SU-DHL-6 (cell line): ENCODE data around the gene ELMO1.

Source experiments
- H2AFZ ChIP-seq: fragments of 200-600 bp; sonication (generic); 2 replicates; pipeline ENCODE4 v1.6.1; 2014; ENCODE audit warnings: low read depth, mild to moderate bottlenecking, moderate library complexity, mixed read lengths, antibody characterized with exemption, low read length; ENCODE audit not compliant: severe bottlenecking
- H3F3A ChIP-seq: fragments of 200-600 bp; shearing (Covaris generic); 2 replicates; pipeline ENCODE4 v1.6.0; 2016; ENCODE audit warnings: antibody characterized with exemption, mild to moderate bottlenecking; ENCODE audit not compliant: insufficient read depth
- H3K27ac ChIP-seq: fragments of 200-600 bp; sonication (generic); 2 replicates; pipeline ENCODE4 v1.5.1; 2016; ENCODE audit warnings: low read depth, mild to moderate bottlenecking, low read length, moderate library complexity, mixed read lengths
- H3K27me3 ChIP-seq: fragments of 200-600 bp; sonication (generic), shearing (Covaris generic); 2 replicates; pipeline ENCODE4 v1.6.0; 2014; ENCODE audit warnings: mild to moderate bottlenecking, low read length
- H3K36me3 ChIP-seq: fragments of 200-600 bp; sonication (generic); 2 replicates; pipeline ENCODE4 v1.6.1; 2014; ENCODE audit warnings: mild to moderate bottlenecking, low read length, mixed read lengths
- H3K4me2 ChIP-seq: fragments of 300-600, 200-600 bp; shearing (Covaris generic), sonication (generic); 2 replicates; pipeline ENCODE4 v1.6.0; 2014; ENCODE audit warnings: low read length, low read depth, mild to moderate bottlenecking; ENCODE audit not compliant: poor library complexity, severe bottlenecking
- H3K4me3 ChIP-seq: fragments of 200-600 bp; sonication (generic); 2 replicates; pipeline ENCODE4 v1.5.1; 2014; ENCODE audit warnings: antibody characterized with exemption, low read length, mild to moderate bottlenecking, mixed read lengths; ENCODE audit not compliant: insufficient read depth, poor library complexity, severe bottlenecking
- H3K79me2 ChIP-seq: fragments of 200-600 bp; sonication (generic); 2 replicates; pipeline ENCODE4 v1.6.1; 2014; ENCODE audit warnings: mild to moderate bottlenecking, low read length, moderate library complexity; ENCODE audit not compliant: insufficient read depth
- H3K9ac ChIP-seq: fragments of 200-600 bp; sonication (generic); 2 replicates; pipeline ENCODE4 v1.7.0; 2014; ENCODE audit warnings: mild to moderate bottlenecking, low read length
- H3K9me2 ChIP-seq: fragments of 200-600 bp; sonication (generic); replicated peaks from 2 replicates; pipeline ENCODE4 v1.6.1; 2014; ENCODE audit warnings: low read length; ENCODE audit not compliant: insufficient read depth
- H3K9me3 ChIP-seq: fragments of 200-600 bp; sonication (generic); 2 replicates; pipeline ENCODE4 v1.6.1; 2014; ENCODE audit warnings: low read length, mixed read lengths; ENCODE audit not compliant: insufficient read depth
- H4K20me1 ChIP-seq: fragments of 200-600 bp; sonication (generic); 2 replicates; pipeline ENCODE4 v1.6.1; 2014; ENCODE audit warnings: low read depth, mild to moderate bottlenecking, antibody characterized with exemption, low read length, moderate library complexity, mixed read lengths
- EZH2phosphoT487 ChIP-seq: fragments of 200-600 bp; sonication (generic), shearing (Covaris generic); conservative IDR thresholded peaks from 2 replicates; pipeline ENCODE4 v1.6.1; 2018; ENCODE audit warnings: mild to moderate bottlenecking, antibody characterized with exemption, low read length, moderate library complexity, mixed read lengths
- TF ChIP-seq, protein P1 (sequence below): fragments of 200-600 bp; sonication (generic); IDR thresholded peaks from one replicate; pipeline ENCODE4 v1.5.1; 2017; ENCODE audit warnings: antibody characterized with exemption, mild to moderate bottlenecking, low read length, moderate library complexity; ENCODE audit not compliant: insufficient read depth, poor library complexity, severe bottlenecking

Gene ELMO1

DNA sequence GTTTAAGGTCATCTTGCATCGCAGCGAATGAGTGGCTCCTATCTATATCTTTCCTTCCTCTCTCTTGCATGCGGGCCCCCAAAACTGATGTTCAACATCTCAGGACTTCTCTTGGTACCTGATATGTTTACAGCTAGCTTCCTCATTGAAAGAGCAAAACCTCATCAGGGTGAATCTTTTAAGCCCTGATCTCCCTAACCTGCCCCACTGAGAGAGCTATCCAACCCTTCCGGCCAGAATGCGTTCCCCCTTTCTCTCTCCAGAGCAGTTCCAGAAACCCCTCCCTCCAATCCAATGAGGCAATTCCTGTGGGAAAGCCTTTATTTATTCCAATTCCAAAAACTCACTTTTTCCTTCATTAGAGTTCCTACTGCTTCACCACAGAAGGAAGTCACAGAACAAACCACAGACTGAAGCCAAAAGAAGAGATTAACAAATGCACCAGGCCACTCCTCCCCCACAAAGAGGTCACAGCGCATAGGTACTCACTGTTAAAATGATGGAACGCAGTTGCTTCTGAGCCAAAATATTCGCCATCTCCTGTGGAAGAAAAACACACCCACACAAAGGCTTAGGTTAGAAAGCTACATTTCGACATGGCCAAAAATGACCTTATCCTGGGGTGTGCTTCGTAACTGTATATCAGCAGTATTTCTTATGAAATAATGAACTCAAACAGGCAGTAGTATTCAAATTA lies 232.4 kb downstream of the ELMO1 start:
- H3F3A ChIP-seq: no peaks in the 10 kb centered on the region
- H3K9me2 ChIP-seq: no peaks in the 10 kb centered on the region
- H3K4me3 ChIP-seq: no peak overlapping the region
- no peak overlapping the region for H3K27ac ChIP-seq
- no peaks in the 10 kb centered on the region for H3K79me2 ChIP-seq
- H2AFZ ChIP-seq: no peak overlapping the region
- H3K36me3 ChIP-seq: 0 out of 2 replicates have a peak, but pooled peaks cover 7% of the 10 kb centered on the region
- no peak overlapping the region for H3K4me2 ChIP-seq
- no peak overlapping the region for H3K9ac ChIP-seq
- no peaks in the 10 kb centered on the region for H3K9me3 ChIP-seq
- H4K20me1 ChIP-seq: no peaks in the 10 kb centered on the region
- no peak for TF ChIP-seq EZH2phosphoT487
- TF ChIP-seq, protein P1, sequence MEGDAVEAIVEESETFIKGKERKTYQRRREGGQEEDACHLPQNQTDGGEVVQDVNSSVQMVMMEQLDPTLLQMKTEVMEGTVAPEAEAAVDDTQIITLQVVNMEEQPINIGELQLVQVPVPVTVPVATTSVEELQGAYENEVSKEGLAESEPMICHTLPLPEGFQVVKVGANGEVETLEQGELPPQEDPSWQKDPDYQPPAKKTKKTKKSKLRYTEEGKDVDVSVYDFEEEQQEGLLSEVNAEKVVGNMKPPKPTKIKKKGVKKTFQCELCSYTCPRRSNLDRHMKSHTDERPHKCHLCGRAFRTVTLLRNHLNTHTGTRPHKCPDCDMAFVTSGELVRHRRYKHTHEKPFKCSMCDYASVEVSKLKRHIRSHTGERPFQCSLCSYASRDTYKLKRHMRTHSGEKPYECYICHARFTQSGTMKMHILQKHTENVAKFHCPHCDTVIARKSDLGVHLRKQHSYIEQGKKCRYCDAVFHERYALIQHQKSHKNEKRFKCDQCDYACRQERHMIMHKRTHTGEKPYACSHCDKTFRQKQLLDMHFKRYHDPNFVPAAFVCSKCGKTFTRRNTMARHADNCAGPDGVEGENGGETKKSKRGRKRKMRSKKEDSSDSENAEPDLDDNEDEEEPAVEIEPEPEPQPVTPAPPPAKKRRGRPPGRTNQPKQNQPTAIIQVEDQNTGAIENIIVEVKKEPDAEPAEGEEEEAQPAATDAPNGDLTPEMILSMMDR: no peak
- H3K27me3 ChIP-seq: no peaks in the 10 kb centered on the region

DNA sequence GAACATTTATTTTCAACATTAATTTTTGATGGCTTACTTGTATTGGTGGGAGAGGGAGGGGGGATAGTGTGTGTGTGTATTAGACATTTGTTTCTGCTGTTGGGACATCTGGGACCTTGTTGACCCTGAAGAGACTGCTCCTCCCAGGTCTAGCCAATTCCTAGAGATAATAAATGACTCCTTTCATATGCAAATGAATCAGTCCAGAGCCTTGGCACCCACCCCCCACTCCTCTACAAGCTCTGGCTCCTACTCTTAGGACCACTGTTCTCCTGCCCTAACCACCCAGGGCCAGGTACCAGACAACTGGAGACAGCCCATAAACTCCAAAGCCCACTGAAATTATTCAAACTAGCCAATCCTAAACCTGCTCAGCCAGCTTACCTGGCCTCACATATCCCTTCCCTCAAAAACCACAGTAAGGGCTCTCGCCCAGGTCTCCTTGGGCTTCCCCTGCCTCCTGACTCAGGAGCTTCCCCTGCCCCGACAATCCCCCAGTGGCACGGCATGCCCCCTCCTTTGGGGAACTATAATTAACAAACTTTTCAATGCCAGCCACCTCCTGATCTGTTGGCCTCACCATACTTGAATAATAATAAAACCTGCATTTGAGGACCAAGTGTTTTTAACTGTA lies 233.3 kb downstream of the ELMO1 start:
- Histone ChIP-seq H3K27ac (no peak overlapping the region), H3K4me2 (no peak overlapping the region), H4K20me1 (no peaks in the 10 kb centered on the region), H3F3A (no peaks in the 10 kb centered on the region), H3K4me3 (no peak overlapping the region), H3K9me2 (no peaks in the 10 kb centered on the region), H3K27me3 (no peaks in the 10 kb centered on the region), H3K36me3 (0 out of 2 replicates have a peak, but pooled peaks cover 7% of the 10 kb centered on the region), H3K9ac (no peak overlapping the region), H2AFZ (no peak overlapping the region), H3K79me2 (no peaks in the 10 kb centered on the region), H3K9me3 (no peaks in the 10 kb centered on the region)
- TF ChIP-seq, protein P1: no peak
- TF ChIP-seq EZH2phosphoT487: no peak

DNA sequence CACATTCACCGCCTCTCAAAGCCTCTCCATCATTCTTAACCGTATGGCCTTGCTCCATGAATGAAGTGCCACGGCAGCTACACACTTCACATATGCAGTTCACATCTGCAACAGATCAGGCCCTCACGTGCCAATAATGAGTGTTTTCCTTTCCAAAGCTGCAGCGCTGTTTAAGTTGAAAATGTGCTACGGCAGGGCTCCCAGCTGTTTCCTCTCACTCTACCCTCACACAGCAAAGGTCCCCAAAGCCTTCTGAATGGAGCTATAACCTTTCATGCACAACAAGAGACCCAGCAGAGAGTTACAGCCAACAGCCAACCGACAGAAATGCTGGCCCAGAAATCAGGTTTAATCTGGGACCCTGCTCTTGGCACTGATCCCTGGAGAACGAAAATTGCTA lies 236.1 kb downstream of the ELMO1 start:
- H3K36me3 ChIP-seq: 0 out of 2 replicates have a peak, but pooled peaks cover 7% of the 10 kb centered on the region
- no peaks in the 10 kb centered on the region for H4K20me1 ChIP-seq
- H3K9ac ChIP-seq: no peak overlapping the region
- H3K27me3 ChIP-seq: no peaks in the 10 kb centered on the region
- H3K9me3 ChIP-seq: no peaks in the 10 kb centered on the region
- H3K79me2 ChIP-seq: no peaks in the 10 kb centered on the region
- H3K27ac ChIP-seq: no peak overlapping the region
- no peak overlapping the region for H3K4me3 ChIP-seq
- H3F3A ChIP-seq: no peaks in the 10 kb centered on the region
- H3K9me2 ChIP-seq: no peaks in the 10 kb centered on the region
- no peak for TF ChIP-seq EZH2phosphoT487
- TF ChIP-seq, protein P1: no peak
- H3K4me2 ChIP-seq: no peak overlapping the region
- no peak overlapping the region for H2AFZ ChIP-seq
